ENCODE results near the gene TRIOBP.

DNA sequence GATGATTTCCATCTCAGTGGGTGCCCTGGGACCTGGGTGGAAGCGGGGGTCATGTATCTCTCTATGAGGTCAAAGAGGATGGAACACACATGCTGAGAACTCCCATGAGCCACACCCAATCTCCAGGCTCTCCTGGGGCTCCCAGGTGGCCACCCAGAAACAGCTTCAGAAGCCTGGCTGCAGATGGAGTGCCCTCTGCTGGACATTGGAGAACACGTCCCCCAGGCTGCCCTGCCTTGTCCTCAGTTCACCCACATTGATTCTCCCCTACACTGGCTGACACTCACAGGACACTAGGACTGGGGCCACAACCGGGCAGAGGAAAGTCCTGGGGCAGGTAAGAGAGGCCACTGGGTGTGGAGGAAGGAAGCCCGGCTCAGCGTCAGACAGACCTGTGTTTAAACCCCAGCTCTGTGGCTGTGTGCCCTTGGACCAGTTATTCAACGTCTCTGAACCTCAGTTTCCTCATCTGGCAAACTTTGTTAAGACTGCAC lies 15.2 kb upstream of the TRIOBP start:
- TF ChIP-seq POLR2A (IDR thresholded peaks at IDR 0.05): no peak
- TF ChIP-seq, protein P1, sequence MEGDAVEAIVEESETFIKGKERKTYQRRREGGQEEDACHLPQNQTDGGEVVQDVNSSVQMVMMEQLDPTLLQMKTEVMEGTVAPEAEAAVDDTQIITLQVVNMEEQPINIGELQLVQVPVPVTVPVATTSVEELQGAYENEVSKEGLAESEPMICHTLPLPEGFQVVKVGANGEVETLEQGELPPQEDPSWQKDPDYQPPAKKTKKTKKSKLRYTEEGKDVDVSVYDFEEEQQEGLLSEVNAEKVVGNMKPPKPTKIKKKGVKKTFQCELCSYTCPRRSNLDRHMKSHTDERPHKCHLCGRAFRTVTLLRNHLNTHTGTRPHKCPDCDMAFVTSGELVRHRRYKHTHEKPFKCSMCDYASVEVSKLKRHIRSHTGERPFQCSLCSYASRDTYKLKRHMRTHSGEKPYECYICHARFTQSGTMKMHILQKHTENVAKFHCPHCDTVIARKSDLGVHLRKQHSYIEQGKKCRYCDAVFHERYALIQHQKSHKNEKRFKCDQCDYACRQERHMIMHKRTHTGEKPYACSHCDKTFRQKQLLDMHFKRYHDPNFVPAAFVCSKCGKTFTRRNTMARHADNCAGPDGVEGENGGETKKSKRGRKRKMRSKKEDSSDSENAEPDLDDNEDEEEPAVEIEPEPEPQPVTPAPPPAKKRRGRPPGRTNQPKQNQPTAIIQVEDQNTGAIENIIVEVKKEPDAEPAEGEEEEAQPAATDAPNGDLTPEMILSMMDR (IDR thresholded peaks at IDR 0.05): peak; percentile 52 to 94 (median 78)
- no peak for TF ChIP-seq POLR2AphosphoS5 (IDR thresholded peaks at IDR 0.05; ENCODE audit: insufficient read depth in 1 of 2, low read depth in 1 of 2)
